Cardiac septum (tissue), 1 donor: ENCODE results near the gene MIXL1. TPM values are rescaled to one million over a fixed set of nuclear protein-coding genes. Genes with fewer than 3 reads are reported as not detected.
"Not testable (repeated sequence)": the region's sequence is repeated elsewhere in the genome, so short reads cannot be mapped to it uniquely, and the experiment has no call there.

ENCODE experiments used
- DNase-seq: peaks from one replicate; pipeline ENCODE4 v3.0.0-alpha.2; 2020; ENCODE audit warnings: low spot score
- intact Hi-C: fragments of 100-400 bp; cut with DNase I; formaldehyde crosslinking; loops from one replicate; pipeline ENCODE4 v1.14.0; 2022
- long read RNA-seq: library from polyadenylated mRNA; unstranded; transcript quantifications from one replicate; pipeline ENCODE4 v2.0.0, GENCODE V29; 2021
- total RNA-seq: library from RNA; stranded (reverse); fragmentation: NEBNext Ultra II Directional; extraction: Animal tissue kit (Norgen Biotek cat#: 25700); gene quantifications from one replicate; pipeline ENCODE4 v1.2.1, GENCODE V29; 2021
- donor health status: DM: no; HTN: no; CAD: no.

Gene MIXL1
- 0.27 TPM for total RNA-seq
- long read RNA-seq, partial matches to known transcripts = 0 of 1 reads
- long read RNA-seq, other reads (novel, unspliced or antisense) = 0 of 1 reads

GRCh38 chr1:226223157-226223785, at the start of gene MIXL1:
TSS of gene MIXL1 (plus strand) at chr1:226223664. CDS start at chr1:226223682, 18 bp downstream.
- intact Hi-C loops = no loop called here
- no peak for DNase-seq

- intact Hi-C loops = no loop called here
Measured at GRCh38 chr1:226176870-226177269, 46.6 kb upstream of the MIXL1 start.

GRCh38 chr1:226181996-226182714, 41.3 kb upstream of the MIXL1 start:
- DNase-seq = no peak
- intact Hi-C loops = no loop called here

More at GRCh38 chr1:226176870-226177269, 46.6 kb upstream of the MIXL1 start:
- no peak for DNase-seq

GRCh38 chr1:226185141-226186036, 38.1 kb upstream of the MIXL1 start:
- intact Hi-C loops = loop anchor here (5.0 kb wide), 1 partner anchor 123 kb away; the partner anchor contains the start of gene H3-3A
- DNase-seq = no peak

- peak; percentile 95 for DNase-seq
- intact Hi-C loops = loop anchor here (5.0 kb wide), 1 partner anchor 124 kb away; the partner anchor contains the start of gene H3-3A
Measured at GRCh38 chr1:226186124-226187018, 37.1 kb upstream of the MIXL1 start, which contains the start of gene ACBD3. TSS of gene ACBD3 (minus strand) at chr1:226186741. CDS start at chr1:226186675, 66 bp downstream.

GRCh38 chr1:226187019-226187322, 36.5 kb upstream of the MIXL1 start:
- intact Hi-C loops = loop anchor here (5.0 kb wide), 1 partner anchor 125 kb away; the partner anchor contains the start of gene H3-3A
- DNase-seq = no peak

GRCh38 chr1:226187380-226187779, 36.1 kb upstream of the MIXL1 start:
- DNase-seq = no peak
- intact Hi-C loops = loop anchor here (5.0 kb wide), 1 partner anchor 125 kb away; the partner anchor contains the start of gene H3-3A

- DNase-seq = no peak
- intact Hi-C loops = no loop called here
Measured at GRCh38 chr1:226195144-226195543, 28.3 kb upstream of the MIXL1 start.

GRCh38 chr1:226199971-226200370, 23.5 kb upstream of the MIXL1 start:
- no peak for DNase-seq
- intact Hi-C loops = loop anchor here (2.0 to 5.0 kb wide), 2 partner anchors 75 to 132 kb away; no protein-coding TSS in a partner anchor

GRCh38 chr1:226201029-226201593, 22.4 kb upstream of the MIXL1 start:
- intact Hi-C loops = loop anchor here (5.0 kb wide), 1 partner anchor 131 kb away; no protein-coding TSS in a partner anchor
- DNase-seq = no peak

GRCh38 chr1:226202246-226202645, 21.2 kb upstream of the MIXL1 start:
- DNase-seq = no peak
- intact Hi-C loops = loop anchor here (5.0 kb wide), 1 partner anchor 130 kb away; no protein-coding TSS in a partner anchor

- intact Hi-C loops = loop anchor here (5.0 kb wide), 1 partner anchor 130 kb away; no protein-coding TSS in a partner anchor
Measured at GRCh38 chr1:226202666-226203065, 20.8 kb upstream of the MIXL1 start.

GRCh38 chr1:226203240-226203639, 20.2 kb upstream of the MIXL1 start:
- intact Hi-C loops = loop anchor here (5.0 kb wide), 1 partner anchor 129 kb away; no protein-coding TSS in a partner anchor
- no peak for DNase-seq

More at GRCh38 chr1:226202666-226203065, 20.8 kb upstream of the MIXL1 start:
- not testable (repeated sequence) for DNase-seq

- no peak for DNase-seq
- intact Hi-C loops = loop anchor here (5.0 kb wide), 1 partner anchor 129 kb away; no protein-coding TSS in a partner anchor
Measured at GRCh38 chr1:226203655-226204054, 19.8 kb upstream of the MIXL1 start.

GRCh38 chr1:226204198-226204597, 19.3 kb upstream of the MIXL1 start:
- intact Hi-C loops = loop anchor here (5.0 kb wide), 1 partner anchor 128 kb away; no protein-coding TSS in a partner anchor
- no peak for DNase-seq

- intact Hi-C loops = no loop called here
- DNase-seq = no peak
Measured at GRCh38 chr1:226207048-226207447, 16.4 kb upstream of the MIXL1 start.

- intact Hi-C loops = no loop called here
- no peak for DNase-seq
Measured at GRCh38 chr1:226209307-226210059, 14.0 kb upstream of the MIXL1 start.
